ENCODE measurements around the gene GSTA2. TPM values are rescaled to one million over a fixed set of nuclear protein-coding genes. Genes with fewer than 3 reads are reported as not detected.

Gene GSTA2
- total and polyA plus RNA-seq, 2 of the 13 experiments (the other 11 are each of a cell fraction or from before 2014, with no cell fraction given) = 0.75 to 13.7 TPM

DNA sequence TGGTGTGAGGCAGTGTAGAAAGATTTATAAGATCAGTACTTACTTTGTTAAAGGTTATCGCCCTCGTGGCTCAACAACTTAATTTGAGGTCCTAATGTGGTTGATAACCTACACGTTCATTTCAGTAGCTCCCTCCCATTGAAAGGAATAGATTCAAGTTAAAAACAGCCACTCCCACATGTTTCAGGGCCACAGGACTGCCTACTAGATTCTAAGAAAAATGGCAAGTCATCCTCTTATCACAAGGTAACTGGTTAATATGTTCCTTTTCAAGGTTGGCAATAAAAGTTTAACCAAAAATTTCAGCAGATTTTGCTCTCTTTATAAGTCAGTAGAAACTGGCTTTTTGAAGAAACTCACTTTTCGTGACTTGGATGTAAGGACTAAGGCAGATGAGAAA lies 17.1 kb downstream of the GSTA2 start (continued):
- TF ChIP-seq SP1 (IDR thresholded peaks at IDR 0.05) (no peak), SP1 (CRISPR knock-in tag; IDR thresholded peaks at IDR 0.05) (no peak), EHMT2 (IDR thresholded peaks at IDR 0.05; ENCODE audit: borderline replicate concordance, low read depth, low read length) (0 out of 2 replicates have a peak, but pooled peaks have one; percentile 26), IRF9 (CRISPR knock-in tag; IDR thresholded peaks at IDR 0.05; ENCODE audit: borderline replicate concordance) (no peak), NFE2 (CRISPR knock-in tag; IDR thresholded peaks at IDR 0.05) (peak; percentile 84), ZC3H13 (CRISPR knock-in tag; IDR thresholded peaks at IDR 0.05) (no peak), TRIM24 (CRISPR knock-in tag; IDR thresholded peaks at IDR 0.05) (no peak), ZNF556 (CRISPR knock-in tag; IDR thresholded peaks at IDR 0.05; ENCODE audit: borderline replicate concordance) (no peak), NFE2L2 (IDR thresholded peaks at IDR 0.05; ENCODE audit: low read length) (peak; percentile 78), ZIK1 (CRISPR knock-in tag; IDR thresholded peaks at IDR 0.05; ENCODE audit: borderline replicate concordance, low read depth) (no peak), HDAC2 (CRISPR knock-in tag; IDR thresholded peaks at IDR 0.05) (no peak), ZNF256 (CRISPR knock-in tag; conservative IDR thresholded peaks at IDR 0.05) (no peak), ZNF263 (CRISPR knock-in tag; IDR thresholded peaks at IDR 0.05) (no peak), ZSCAN30 (CRISPR knock-in tag; IDR thresholded peaks at IDR 0.05) (no peak)
- TF ChIP-seq, protein P1, sequence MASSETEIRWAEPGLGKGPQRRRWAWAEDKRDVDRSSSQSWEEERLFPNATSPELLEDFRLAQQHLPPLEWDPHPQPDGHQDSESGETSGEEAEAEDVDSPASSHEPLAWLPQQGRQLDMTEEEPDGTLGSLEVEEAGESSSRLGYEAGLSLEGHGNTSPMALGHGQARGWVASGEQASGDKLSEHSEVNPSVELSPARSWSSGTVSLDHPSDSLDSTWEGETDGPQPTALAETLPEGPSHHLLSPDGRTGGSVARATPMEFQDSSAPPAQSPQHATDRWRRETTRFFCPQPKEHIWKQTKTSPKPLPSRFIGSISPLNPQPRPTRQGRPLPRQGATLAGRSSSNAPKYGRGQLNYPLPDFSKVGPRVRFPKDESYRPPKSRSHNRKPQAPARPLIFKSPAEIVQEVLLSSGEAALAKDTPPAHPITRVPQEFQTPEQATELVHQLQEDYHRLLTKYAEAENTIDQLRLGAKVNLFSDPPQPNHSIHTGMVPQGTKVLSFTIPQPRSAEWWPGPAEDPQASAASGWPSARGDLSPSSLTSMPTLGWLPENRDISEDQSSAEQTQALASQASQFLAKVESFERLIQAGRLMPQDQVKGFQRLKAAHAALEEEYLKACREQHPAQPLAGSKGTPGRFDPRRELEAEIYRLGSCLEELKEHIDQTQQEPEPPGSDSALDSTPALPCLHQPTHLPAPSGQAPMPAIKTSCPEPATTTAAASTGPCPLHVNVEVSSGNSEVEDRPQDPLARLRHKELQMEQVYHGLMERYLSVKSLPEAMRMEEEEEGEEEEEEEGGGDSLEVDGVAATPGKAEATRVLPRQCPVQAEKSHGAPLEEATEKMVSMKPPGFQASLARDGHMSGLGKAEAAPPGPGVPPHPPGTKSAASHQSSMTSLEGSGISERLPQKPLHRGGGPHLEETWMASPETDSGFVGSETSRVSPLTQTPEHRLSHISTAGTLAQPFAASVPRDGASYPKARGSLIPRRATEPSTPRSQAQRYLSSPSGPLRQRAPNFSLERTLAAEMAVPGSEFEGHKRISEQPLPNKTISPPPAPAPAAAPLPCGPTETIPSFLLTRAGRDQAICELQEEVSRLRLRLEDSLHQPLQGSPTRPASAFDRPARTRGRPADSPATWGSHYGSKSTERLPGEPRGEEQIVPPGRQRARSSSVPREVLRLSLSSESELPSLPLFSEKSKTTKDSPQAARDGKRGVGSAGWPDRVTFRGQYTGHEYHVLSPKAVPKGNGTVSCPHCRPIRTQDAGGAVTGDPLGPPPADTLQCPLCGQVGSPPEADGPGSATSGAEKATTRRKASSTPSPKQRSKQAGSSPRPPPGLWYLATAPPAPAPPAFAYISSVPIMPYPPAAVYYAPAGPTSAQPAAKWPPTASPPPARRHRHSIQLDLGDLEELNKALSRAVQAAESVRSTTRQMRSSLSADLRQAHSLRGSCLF (CRISPR knock-in tag; IDR thresholded peaks at IDR 0.05; ENCODE audit: borderline replicate concordance) = no peak
